ENCODE results near the gene KDM5C. TPM values are rescaled to one million over a fixed set of nuclear protein-coding genes. Genes with fewer than 3 reads are reported as not detected.

KDM5C gene
- total RNA-seq, 1 donor from 2014 or later: 123 TPM

DNA sequence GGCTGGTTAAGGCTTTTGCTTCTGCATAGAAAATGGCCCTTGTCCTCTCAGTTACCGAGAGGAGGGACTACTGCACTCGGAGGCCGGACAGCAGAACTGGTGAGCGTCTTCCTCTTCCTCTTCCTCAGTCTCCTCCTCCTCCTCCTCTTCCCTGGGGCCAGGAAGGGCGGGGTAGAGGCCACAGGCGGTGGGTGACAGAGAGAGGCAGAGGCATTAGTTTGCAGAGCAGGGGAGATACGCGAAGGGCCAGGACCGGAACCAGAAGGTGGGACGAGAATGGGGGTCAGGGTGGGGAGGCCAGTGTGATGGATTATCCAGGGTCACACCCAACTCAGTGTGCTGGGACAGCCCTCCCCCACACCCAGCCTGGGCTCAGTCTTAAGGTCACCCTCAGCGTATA is 41.9 kb upstream of the KDM5C start:
- peak overlapping the region; percentile 24 for H3K27ac ChIP-seq
- intact Hi-C loops (cut with DNase I): no loop called here
- no peak for DNase-seq (ENCODE audit: extremely low spot score in 2 of 2)
- H3K9me3 ChIP-seq: no peaks in the 10 kb centered on the region
- no peaks in the 10 kb centered on the region for H3K27me3 ChIP-seq
- no peaks in the 10 kb centered on the region for H3K36me3 ChIP-seq
- H3K4me3 ChIP-seq: no peak overlapping the region
- H3K4me1 ChIP-seq: peaks cover 11% of the 10 kb centered on the region
- TF ChIP-seq CTCF (IDR thresholded peaks at IDR 0.05) (no peak), POLR2A (IDR thresholded peaks at IDR 0.05) (no peak), POLR2AphosphoS5 (IDR thresholded peaks at IDR 0.05; ENCODE audit: insufficient read depth in 1 of 2, low read depth in 1 of 2) (no peak)

DNA sequence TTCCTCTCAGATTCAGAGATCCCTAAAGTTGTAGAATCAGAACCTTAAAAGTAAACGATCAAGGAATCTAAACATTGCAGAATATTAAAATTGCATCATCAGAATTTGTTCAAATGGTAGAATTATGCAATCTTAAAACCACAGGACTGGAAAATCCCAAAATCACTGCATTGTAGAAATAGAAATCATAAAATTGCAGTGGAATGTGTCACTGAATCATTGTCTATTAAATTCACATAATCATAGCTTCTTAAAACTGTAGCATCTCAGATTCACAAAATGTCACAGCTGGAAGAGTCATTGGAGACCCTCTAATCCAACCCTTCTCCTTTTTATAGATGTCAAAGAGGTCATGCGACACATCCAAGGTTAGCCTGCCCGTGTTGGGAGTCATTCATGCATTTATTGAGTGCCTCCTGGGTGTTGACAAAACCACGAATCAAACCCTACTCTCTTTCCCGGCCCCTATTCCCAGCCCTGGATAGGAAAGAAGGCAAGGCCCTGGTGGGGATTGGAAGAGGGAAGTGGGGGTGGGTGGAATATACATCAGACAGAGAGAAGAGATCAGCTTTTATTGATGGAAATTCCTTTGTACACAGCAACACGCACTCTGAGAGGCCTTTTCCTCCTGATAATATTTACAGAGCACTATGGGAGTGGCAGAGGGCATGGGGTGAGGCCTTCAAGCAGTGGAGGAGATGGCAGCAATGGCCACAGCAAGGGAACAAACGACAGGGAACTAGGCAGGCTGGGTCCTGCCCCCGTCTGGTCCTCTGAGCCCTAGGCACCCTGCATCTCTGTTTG is 41.0 kb upstream of the KDM5C start:
- peaks cover 11% of the 10 kb centered on the region for H3K4me1 ChIP-seq
- peak overlapping the region; percentile 22 for H3K27ac ChIP-seq
- H3K36me3 ChIP-seq: no peaks in the 10 kb centered on the region
- no peaks in the 10 kb centered on the region for H3K27me3 ChIP-seq
- TF ChIP-seq POLR2AphosphoS5 (IDR thresholded peaks at IDR 0.05; ENCODE audit: insufficient read depth in 1 of 2, low read depth in 1 of 2) (no peak), CTCF (IDR thresholded peaks at IDR 0.05) (no peak), POLR2A (IDR thresholded peaks at IDR 0.05) (no peak)
- no peak for DNase-seq (ENCODE audit: extremely low spot score in 2 of 2)
- intact Hi-C loops (cut with DNase I): no loop called here
- no peaks in the 10 kb centered on the region for H3K9me3 ChIP-seq
- H3K4me3 ChIP-seq: no peak overlapping the region

- no peak overlapping the region for H3K4me3 ChIP-seq
- no peak for DNase-seq (ENCODE audit: extremely low spot score in 2 of 2)
- H3K36me3 ChIP-seq: no peaks in the 10 kb centered on the region
- no peaks in the 10 kb centered on the region for H3K9me3 ChIP-seq
- H3K4me1 ChIP-seq: peaks cover 11% of the 10 kb centered on the region
- no peaks in the 10 kb centered on the region for H3K27me3 ChIP-seq
- intact Hi-C loops (cut with DNase I): no loop called here
- TF ChIP-seq CTCF (IDR thresholded peaks at IDR 0.05) (no peak), POLR2A (IDR thresholded peaks at IDR 0.05) (no peak), POLR2AphosphoS5 (IDR thresholded peaks at IDR 0.05; ENCODE audit: insufficient read depth in 1 of 2, low read depth in 1 of 2) (no peak)
- H3K27ac ChIP-seq: no peak overlapping the region
Observed at GRCh38 chrX:53263597-53264094, 38.6 kb upstream of the KDM5C start.

DNA sequence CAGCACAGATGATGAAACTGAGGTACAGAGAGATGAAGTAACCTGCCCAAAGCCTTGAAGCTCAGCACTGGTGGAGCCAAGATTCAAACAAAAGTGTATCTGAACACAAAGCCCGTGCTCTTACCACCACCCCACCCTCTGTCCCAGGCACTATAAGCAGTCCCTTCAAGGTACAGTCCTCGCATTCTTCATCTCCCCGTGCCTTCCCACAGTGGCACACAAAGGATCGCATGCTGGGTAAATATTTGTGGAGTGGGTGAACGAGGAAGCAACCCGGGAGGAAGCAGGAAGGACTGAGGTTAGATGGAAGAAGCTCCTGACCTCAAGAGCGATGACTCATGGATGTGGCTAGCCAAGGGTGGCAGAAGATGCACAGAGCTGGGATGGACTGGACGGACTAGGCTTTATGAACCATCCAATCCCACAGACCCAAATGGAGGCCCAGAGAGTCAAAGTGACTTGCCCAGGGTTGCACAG is 37.9 kb upstream of the KDM5C start:
- Histone ChIP-seq H3K4me3 (no peak overlapping the region), H3K36me3 (no peaks in the 10 kb centered on the region), H3K4me1 (peaks cover 11% of the 10 kb centered on the region), H3K9me3 (no peaks in the 10 kb centered on the region), H3K27ac (no peak overlapping the region), H3K27me3 (no peaks in the 10 kb centered on the region)
- no peak for TF ChIP-seq POLR2A (IDR thresholded peaks at IDR 0.05)
- TF ChIP-seq POLR2AphosphoS5 (IDR thresholded peaks at IDR 0.05; ENCODE audit: insufficient read depth in 1 of 2, low read depth in 1 of 2): no peak
- TF ChIP-seq CTCF (IDR thresholded peaks at IDR 0.05): no peak
- DNase-seq (ENCODE audit: extremely low spot score in 2 of 2): no peak
- intact Hi-C loops (cut with DNase I): no loop called here
